Measurements from ENCODE around the gene KIAA0040.

DNA sequence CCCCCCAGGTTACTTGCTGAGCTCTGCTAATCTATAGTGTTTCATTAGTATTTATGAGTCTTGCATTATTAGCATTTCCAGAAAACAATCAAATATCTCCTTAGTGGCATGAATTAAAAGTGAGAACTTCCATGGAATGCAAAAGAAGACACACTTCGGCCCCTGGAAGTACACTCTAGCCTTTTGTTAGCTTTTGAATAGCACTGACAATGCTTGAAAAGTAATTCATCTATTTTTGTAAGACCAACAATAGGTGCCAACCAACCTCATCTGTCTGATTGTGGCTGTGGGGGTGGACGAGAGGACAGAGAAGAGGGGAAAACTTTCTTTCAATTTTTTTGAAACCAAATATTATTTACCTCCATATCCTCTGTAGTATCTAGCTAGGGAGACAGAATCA is 27.8 kb downstream of the KIAA0040 start:
- TF ChIP-seq POLR2A (IDR thresholded peaks at IDR 0.05) (no peak), CTCF (IDR thresholded peaks at IDR 0.05) (no peak), EP300 (IDR thresholded peaks at IDR 0.05) (no peak)
